Inflammatory macrophage treated with lipopolysaccharide for 1 hour (primary cell): ENCODE data around the gene IRF2.
"Not testable (repeated sequence)": the region's sequence is repeated elsewhere in the genome, so short reads cannot be mapped to it uniquely, and the experiment has no call there.

Experiments used
- DNase-seq, 2 donors: peaks; one replicate each; pipeline ENCODE4 v3.0.0-alpha.2; 2020 to 2022

IRF2 gene

DNA sequence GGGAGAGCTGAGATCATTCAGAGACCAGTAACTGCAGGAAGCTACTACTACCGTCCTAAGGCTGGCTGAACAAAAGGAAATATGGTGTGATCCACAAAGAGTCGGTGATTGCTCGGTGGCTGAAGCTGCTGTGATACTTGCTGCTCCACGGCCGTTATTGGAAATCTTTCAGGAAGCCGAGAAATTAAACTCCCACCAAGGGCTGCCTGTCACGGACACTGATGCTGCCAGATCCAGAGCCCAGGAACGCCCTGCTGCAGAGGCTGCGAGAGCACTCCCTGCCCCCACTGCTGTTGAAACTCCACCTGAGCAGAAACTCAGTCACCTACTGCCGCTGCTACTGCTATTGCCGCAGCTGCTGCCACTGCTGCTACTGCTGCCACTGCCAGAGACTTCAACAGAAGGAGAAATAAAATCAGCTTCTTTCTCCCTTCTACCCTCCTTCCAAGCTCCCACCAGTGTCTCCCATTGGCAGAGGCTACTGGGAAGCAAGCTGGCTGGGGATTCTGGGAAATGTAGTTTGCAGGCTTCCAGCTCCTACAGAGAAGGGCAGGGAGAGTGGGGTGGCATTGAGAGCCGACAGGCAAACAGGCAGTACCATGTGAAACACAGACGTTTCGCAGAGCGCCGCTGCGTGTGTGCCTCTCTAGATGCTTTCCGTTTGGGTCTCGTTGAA lies 130.7 kb downstream of the IRF2 start:
- peak; percentile 71 to 76 for DNase-seq

DNA sequence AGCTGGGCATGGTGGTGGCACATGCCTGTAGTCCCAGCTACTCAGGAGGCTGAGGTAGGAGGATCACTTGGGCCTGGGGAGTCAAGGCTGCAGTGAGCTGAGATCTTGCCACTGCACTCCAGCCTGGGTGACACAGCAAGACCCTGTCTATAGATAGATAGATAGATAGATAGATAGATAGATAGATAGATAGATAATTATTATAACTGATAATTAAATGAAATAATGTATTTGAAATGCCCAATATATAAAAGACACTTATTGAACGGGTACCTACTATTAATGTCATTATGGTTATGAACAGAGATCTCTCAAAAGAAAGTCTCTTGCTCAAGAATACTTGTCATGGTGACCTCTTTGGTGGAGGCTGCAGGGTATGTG lies 131.5 kb downstream of the IRF2 start:
- not testable (repeated sequence) for DNase-seq

DNA sequence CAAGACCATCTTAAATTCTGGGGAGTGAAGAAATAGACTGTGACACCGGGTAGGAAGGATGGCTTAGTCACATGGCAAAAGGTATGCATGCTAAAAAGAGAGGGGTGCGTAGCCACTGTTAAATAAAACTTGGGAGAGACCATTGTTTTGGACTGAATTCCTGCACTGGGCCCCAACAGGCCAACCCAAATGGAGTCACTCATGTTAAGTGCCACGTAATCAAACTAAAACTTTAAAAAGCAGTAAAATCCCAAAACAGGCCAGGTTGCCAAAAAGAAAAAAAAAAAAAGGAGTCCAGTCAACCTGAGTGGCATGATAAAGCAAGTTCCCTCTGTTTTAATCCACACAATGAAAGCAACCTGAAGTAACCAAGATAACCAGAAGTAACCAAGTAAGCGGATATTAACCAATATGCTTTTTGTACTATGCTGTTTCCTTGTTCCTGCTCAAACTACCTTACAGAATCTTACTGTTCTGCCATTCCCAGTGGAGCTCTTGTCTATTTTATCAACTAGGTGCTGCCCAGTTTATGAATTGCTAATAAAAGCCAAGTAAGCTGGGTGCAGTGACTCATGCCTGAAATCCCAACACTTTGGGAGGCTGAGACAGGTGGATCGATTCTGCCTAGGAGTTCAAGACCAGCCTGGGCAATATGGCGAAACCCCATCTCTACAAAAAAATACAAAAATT lies 132.0 kb downstream of the IRF2 start:
- no peak for DNase-seq

- DNase-seq = peak; percentile 87 to 94
These were observed 134.8 kb downstream of the IRF2 start for GRCh38 chr4:184339398-184340193.

GRCh38 chr4:184337907-184338306 lies 136.4 kb downstream of the IRF2 start:
- DNase-seq = no peak
